ENCODE data around the gene WDR26.

- TF ChIP-seq CTCF (IDR thresholded peaks at IDR 0.05; ENCODE audit: insufficient read depth, low read depth, low read length) (no peak), EZH2 (IDR thresholded peaks at IDR 0.05; ENCODE audit: insufficient read depth, low read length) (no peak)
Measured at GRCh38 chr1:224339442-224340033, 95.1 kb downstream of the WDR26 start.
